Endothelial cell of umbilical vein (primary cell): Measurements from ENCODE around the gene FAM43B. TPM values are rescaled to one million over a fixed set of nuclear protein-coding genes. Genes with fewer than 3 reads are reported as not detected.

Source experiments
- BruUV-seq: library from RNA; stranded (reverse); fragments of 400-500 nt; replicated peaks from 2 replicates; lab custom pipeline; 2021; lab: Mats Ljungman, UMichigan
- CTCF ChIA-PET: fragments of 300-600, 350-600 bp; sonication (Branson Sonifier 250); formaldehyde crosslinking; loops from one replicate; lab custom pipeline; 2021; ENCODE audit warnings: antibody characterized with exemption, inconsistent platforms; lab: Charles Lee
- POLR2A ChIA-PET: fragments of 300-600, 350-600 bp; sonication (Branson Sonifier 250); formaldehyde crosslinking; loops from one replicate; lab custom pipeline; 2021; ENCODE audit warnings: antibody characterized with exemption, inconsistent platforms; lab: Charles Lee
- DNase-seq: peaks from one replicate; pipeline ENCODE4 v3.0.0-alpha.2; 2011; ENCODE audit warnings: low read depth, low spot score
- FAIRE-seq: peaks from 2 replicates; lab custom pipeline; 2011; peaks lifted over from hg19 to GRCh38; lab: Jason Lieb, UNC
- H2AFZ ChIP-seq: 2 replicates; pipeline ENCODE4 v1.6.0; 2012; ENCODE audit warnings: low read depth, low read length, control low read depth, inconsistent platforms
- H3K27ac ChIP-seq: 2 replicates; pipeline ENCODE4 v1.5.1; 2011; ENCODE audit warnings: low read depth, mild to moderate bottlenecking, control low read depth, low read length, moderate library complexity; ENCODE audit not compliant: insufficient read depth
- H3K27me3 ChIP-seq, 2 experiments: 2 replicates each; pipeline versions ENCODE4 v1.6.0 to v1.6.1; 2011; ENCODE audit warnings: low read length in 2 of 2, mixed read lengths in 1 of 2; ENCODE audit not compliant: control insufficient read depth in 2 of 2, insufficient read depth in 2 of 2
- H3K36me3 ChIP-seq, 2 experiments: 2 replicates in 1 of 2; 3 replicates in 1 of 2; pipeline ENCODE4 v1.5.1; 2011; ENCODE audit warnings: low read length in 2 of 2, mild to moderate bottlenecking in 1 of 2, moderate library complexity in 1 of 2; ENCODE audit not compliant: control insufficient read depth in 2 of 2, insufficient read depth in 2 of 2; ENCODE audit errors: extremely low read depth in 1 of 2
- H3K4me1 ChIP-seq: 3 replicates; pipeline ENCODE4 v1.5.1; 2011; ENCODE audit warnings: mild to moderate bottlenecking, low read length; ENCODE audit not compliant: control insufficient read depth, insufficient read depth; ENCODE audit errors: extremely low read depth
- H3K4me2 ChIP-seq: 2 replicates; pipeline ENCODE4 v1.6.1; 2011; ENCODE audit warnings: low read length, control low read depth, mixed read lengths; ENCODE audit not compliant: insufficient read depth
- H3K4me3 ChIP-seq, 3 experiments: fragments of 200-600 bp in 1 of 3; sonication (generic), shearing (Covaris generic) in 1 of 3; replicated peaks in 1 of 3; 2 replicates each; pipeline ENCODE4 v1.5.1; 2011 to 2016; ENCODE audit warnings: control low read depth in 3 of 3, low read length in 3 of 3, mild to moderate bottlenecking in 2 of 3, inconsistent platforms in 1 of 3, low read depth in 1 of 3, moderate library complexity in 1 of 3; ENCODE audit not compliant: insufficient read depth in 1 of 3
- H3K79me2 ChIP-seq: 2 replicates; pipeline ENCODE4 v1.6.0; 2012; ENCODE audit warnings: low read length, inconsistent platforms; ENCODE audit not compliant: control insufficient read depth, insufficient read depth
- H3K9ac ChIP-seq: replicated peaks from 2 replicates; pipeline ENCODE3; 2011; ENCODE audit warnings: low read length, control low read depth; ENCODE audit not compliant: insufficient read depth; ENCODE audit errors: extremely low read depth
- H3K9me1 ChIP-seq: replicated peaks from 3 replicates; pipeline ENCODE4 v1.6.0; 2011; ENCODE audit warnings: mild to moderate bottlenecking, low read length; ENCODE audit not compliant: control insufficient read depth, insufficient read depth; ENCODE audit errors: extremely low read depth
- H3K9me3 ChIP-seq: replicated peaks from 2 replicates; pipeline ENCODE4 v1.5.1; 2012; ENCODE audit warnings: low read length, inconsistent platforms; ENCODE audit not compliant: control insufficient read depth, insufficient read depth
- H4K20me1 ChIP-seq: replicated peaks from 2 replicates; pipeline ENCODE3; 2011; ENCODE audit warnings: mild to moderate bottlenecking, low read length; ENCODE audit not compliant: control insufficient read depth, insufficient read depth; ENCODE audit errors: extremely low read depth
- EZH2 ChIP-seq: IDR thresholded peaks from 2 replicates; pipeline ENCODE4 v1.6.1; 2012; ENCODE audit warnings: borderline replicate concordance, low read depth, mild to moderate bottlenecking, moderate library complexity, low read length, inconsistent platforms; ENCODE audit not compliant: severe bottlenecking
- FOS ChIP-seq: IDR thresholded peaks from 2 replicates; pipeline ENCODE4 v1.6.1; 2011; ENCODE audit warnings: mild to moderate bottlenecking, low read length, moderate library complexity, borderline replicate concordance; ENCODE audit not compliant: insufficient read depth
- GATA2 ChIP-seq: IDR thresholded peaks from 2 replicates; pipeline ENCODE4 v1.7.0; 2011; ENCODE audit warnings: low read depth, mild to moderate bottlenecking, moderate library complexity, mixed read lengths, low read length; ENCODE audit not compliant: insufficient read length, insufficient read depth
- JUN ChIP-seq: IDR thresholded peaks from 2 replicates; pipeline ENCODE4 v1.6.1; 2011; ENCODE audit warnings: borderline replicate concordance, low read depth; ENCODE audit not compliant: insufficient read length, insufficient read depth
- MAX ChIP-seq: IDR thresholded peaks from 2 replicates; pipeline ENCODE4 v1.6.1; 2011; ENCODE audit not compliant: insufficient read depth, insufficient read length
- MYC ChIP-seq: IDR thresholded peaks from one replicate; pipeline ENCODE4 v1.6.1; 2011; ENCODE audit warnings: mild to moderate bottlenecking, low read depth, low read length
- POLR2A ChIP-seq: IDR thresholded peaks from 2 replicates; pipeline ENCODE4 v1.6.1; 2012; ENCODE audit warnings: low read depth, mild to moderate bottlenecking, control low read depth, low read length
- POLR2AphosphoS5 ChIP-seq: IDR thresholded peaks from 2 replicates; pipeline ENCODE4 v1.6.1; 2012; ENCODE audit warnings: low read depth, mild to moderate bottlenecking, control low read depth, low read length, moderate library complexity; ENCODE audit not compliant: insufficient read depth
- dilution Hi-C: fragments of 300-500 bp; cut with MboI; formaldehyde crosslinking; loops from one replicate; pipeline ENCODE4 v1.15.0; 2019; ENCODE audit warnings: low sequenced_read_pairs; ENCODE audit not compliant: extremely low pct_ligation_motif_present
- intact Hi-C: fragments of 100-400 bp; cut with micrococcal nuclease; formaldehyde crosslinking; loops from one replicate; pipeline ENCODE4 v1.10.0; 2022
- polyA plus RNA-seq, 4 experiments: library from polyadenylated mRNA; depleted of rRNA in 3 of 4; stranded (reverse) in 3 of 4; unstranded in 1 of 4; fragments of >200 nt; gene quantifications; 2 replicates each; pipeline versions ENCODE4 v1.2.1 to v1.2.3, GENCODE V29; 2011 to 2012; ENCODE audit warnings: missing spikeins in 1 of 4
- total RNA-seq: library from RNA; stranded (reverse); gene quantifications from 2 replicates; pipeline ENCODE4 v1.2.3, GENCODE V29; 2021
- TF ChIP-seq, protein P1 (sequence below), 2 donors: IDR thresholded peaks; 1 replicate in 1 of 2; 2 replicates in 1 of 2; pipeline ENCODE4 v1.5.1; 2011; ENCODE audit warnings: low read length in 2 of 2, mild to moderate bottlenecking in 2 of 2, moderate library complexity in 2 of 2, control low read depth in 1 of 2, inconsistent platforms in 1 of 2, low read depth in 1 of 2; ENCODE audit not compliant: insufficient read depth in 1 of 2; ENCODE audit errors: extremely low read depth in 1 of 2

Gene FAM43B
- total and polyA plus RNA-seq, 2 donors (not counting 3 experiments of a cell fraction or from before 2014, with no cell fraction given) = not detected

GRCh38 chr1:20575541-20576336, 23.4 kb downstream of the FAM43B start:
- no peaks in the 10 kb centered on the region for H3K36me3 ChIP-seq
- peaks cover 5% of the 10 kb centered on the region for H3K4me1 ChIP-seq
- H4K20me1 ChIP-seq = no peaks in the 10 kb centered on the region
- no peak overlapping the region for H3K4me3 ChIP-seq
- FAIRE-seq (no peak), DNase-seq (no peak)
- POLR2A ChIA-PET = interaction anchor here (1.1 kb wide), 1 partner anchor 58 kb away, joined by 6 read pairs; no protein-coding TSS in a partner anchor
- no peak overlapping the region for H2AFZ ChIP-seq
- no peak overlapping the region for H3K27ac ChIP-seq
- no peak overlapping the region for H3K9ac ChIP-seq
- H3K9me1 ChIP-seq = no peaks in the 10 kb centered on the region
- CTCF ChIA-PET = interaction anchor here (0.7 to 5.7 kb wide), 32 partner anchors 9 to 157 kb away, joined by 3 to 173 read pairs (median 6); partner anchors contain the start of genes CDA, DDOST, FAM43B and PINK1
- BruUV-seq = no TSS peak
- dilution Hi-C loops (no loop called here), intact Hi-C loops (loop anchor here (1.0 to 5.0 kb wide), 3 partner anchors 53 to 65 kb away; partner anchors contain the start of gene PINK1)
- H3K79me2 ChIP-seq = no peaks in the 10 kb centered on the region
- no peak overlapping the region for H3K4me2 ChIP-seq
- H3K9me3 ChIP-seq = no peaks in the 10 kb centered on the region
- peaks cover 5 to 6% of the 10 kb centered on the region in 2 experiments for H3K27me3 ChIP-seq
- no peak for TF ChIP-seq POLR2A
- no peak for TF ChIP-seq FOS
- TF ChIP-seq POLR2AphosphoS5 = no peak
- TF ChIP-seq EZH2 = no peak
- TF ChIP-seq MAX = no peak
- no peak for TF ChIP-seq MYC
- TF ChIP-seq, protein P1, sequence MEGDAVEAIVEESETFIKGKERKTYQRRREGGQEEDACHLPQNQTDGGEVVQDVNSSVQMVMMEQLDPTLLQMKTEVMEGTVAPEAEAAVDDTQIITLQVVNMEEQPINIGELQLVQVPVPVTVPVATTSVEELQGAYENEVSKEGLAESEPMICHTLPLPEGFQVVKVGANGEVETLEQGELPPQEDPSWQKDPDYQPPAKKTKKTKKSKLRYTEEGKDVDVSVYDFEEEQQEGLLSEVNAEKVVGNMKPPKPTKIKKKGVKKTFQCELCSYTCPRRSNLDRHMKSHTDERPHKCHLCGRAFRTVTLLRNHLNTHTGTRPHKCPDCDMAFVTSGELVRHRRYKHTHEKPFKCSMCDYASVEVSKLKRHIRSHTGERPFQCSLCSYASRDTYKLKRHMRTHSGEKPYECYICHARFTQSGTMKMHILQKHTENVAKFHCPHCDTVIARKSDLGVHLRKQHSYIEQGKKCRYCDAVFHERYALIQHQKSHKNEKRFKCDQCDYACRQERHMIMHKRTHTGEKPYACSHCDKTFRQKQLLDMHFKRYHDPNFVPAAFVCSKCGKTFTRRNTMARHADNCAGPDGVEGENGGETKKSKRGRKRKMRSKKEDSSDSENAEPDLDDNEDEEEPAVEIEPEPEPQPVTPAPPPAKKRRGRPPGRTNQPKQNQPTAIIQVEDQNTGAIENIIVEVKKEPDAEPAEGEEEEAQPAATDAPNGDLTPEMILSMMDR (IDR thresholded peaks at IDR 0.05; ENCODE audit: extremely low read depth in 1 of 2, insufficient read depth in 1 of 2, low read depth in 1 of 2, low read length in 2 of 2) = no peak
- TF ChIP-seq JUN = no peak
- no peak for TF ChIP-seq GATA2
